HEK293 (cell line): ENCODE data around the gene KCNA4.

ENCODE experiments used
- CTCF ChIA-PET: fragments of 350-600 bp; formaldehyde crosslinking; extraction: SDS; loops from one replicate; lab custom pipeline; 2021; ENCODE audit warnings: antibody characterized with exemption; lab: Yijun Ruan, JAX
- POLR2A ChIA-PET: fragments of 300-600 bp; formaldehyde crosslinking; extraction: SDS; loops from one replicate; lab custom pipeline; 2020; ENCODE audit warnings: antibody characterized with exemption, inconsistent platforms; lab: Yijun Ruan, JAX
- H3K27ac ChIP-seq: fragments of 200-500 bp; sonication (Bioruptor generic); 2 replicates; pipeline ENCODE4 v1.5.1; 2014; ENCODE audit warnings: low read depth, low read length, control low read depth, inconsistent platforms; ENCODE audit errors: extremely low read depth
- H3K36me3 ChIP-seq, 2 experiments: fragments of 200-500 bp in 1 of 2; sonication (Bioruptor generic) in 1 of 2; 1 replicate in 1 of 2; 2 replicates in 1 of 2; pipeline ENCODE4 v1.5.1; 2014 to 2017; ENCODE audit warnings: inconsistent platforms in 2 of 2, low read length in 2 of 2; ENCODE audit not compliant: control insufficient read depth in 2 of 2, insufficient read depth in 1 of 2
- H3K4me1 ChIP-seq: fragments of 200-500 bp; sonication (Bioruptor generic); 2 replicates; pipeline ENCODE4 v1.5.1; 2014; ENCODE audit warnings: mild to moderate bottlenecking, low read length, inconsistent platforms; ENCODE audit not compliant: control insufficient read depth, insufficient read depth
- H3K4me3 ChIP-seq: 2 replicates; pipeline ENCODE4 v1.5.1; 2011; ENCODE audit warnings: low read depth, mild to moderate bottlenecking, control low read depth, low read length, moderate library complexity
- H3K9me3 ChIP-seq: fragments of 200-500 bp; sonication (Bioruptor generic); 2 replicates; pipeline ENCODE4 v1.5.1; 2014; ENCODE audit warnings: low read depth, low read length, inconsistent platforms; ENCODE audit not compliant: control insufficient read depth, insufficient read depth
- ATF2 ChIP-seq: fragments of 450-650 bp; formaldehyde crosslinking; IDR thresholded peaks from 2 replicates; pipeline ENCODE4 v1.5.1; 2016; ENCODE audit warnings: missing biosample characterization, missing genetic modification characterization, low read depth
- BCL11B ChIP-seq: fragments of 450-650 bp; formaldehyde crosslinking; IDR thresholded peaks from 2 replicates; pipeline ENCODE4 v1.5.1; 2016; ENCODE audit warnings: low read depth, missing biosample characterization, missing genetic modification characterization
- GLI4 ChIP-seq: fragments of 450-650 bp; formaldehyde crosslinking; IDR thresholded peaks from 2 replicates; pipeline ENCODE4 v1.5.1; 2016; ENCODE audit warnings: missing biosample characterization, missing genetic modification characterization
- GLIS2 ChIP-seq: fragments of 450-650 bp; formaldehyde crosslinking; IDR thresholded peaks from 2 replicates; pipeline ENCODE4 v1.5.1; 2016; ENCODE audit warnings: missing biosample characterization, missing genetic modification characterization
- HOXC10 ChIP-seq: sonication (generic); formaldehyde crosslinking; IDR thresholded peaks from 2 replicates; pipeline ENCODE4 v1.8.1; 2023; ENCODE audit warnings: mild to moderate bottlenecking, missing genetic modification reagents
- IKZF3 ChIP-seq: fragments of 450-650 bp; IDR thresholded peaks from 2 replicates; pipeline ENCODE4 v1.5.0; 2018; ENCODE audit warnings: missing biosample characterization, mild to moderate bottlenecking, missing genetic modification characterization, moderate library complexity
- SP3 ChIP-seq: fragments of 450-650 bp; formaldehyde crosslinking; IDR thresholded peaks from 2 replicates; pipeline ENCODE4 v1.5.1; 2016; ENCODE audit warnings: missing biosample characterization, missing genetic modification characterization
- YY2 ChIP-seq: fragments of 450-650 bp; formaldehyde crosslinking; IDR thresholded peaks from 2 replicates; pipeline ENCODE4 v1.5.1; 2016; ENCODE audit warnings: missing biosample characterization, missing genetic modification characterization
- ZBTB8A ChIP-seq: fragments of 450-650 bp; formaldehyde crosslinking; IDR thresholded peaks from 2 replicates; pipeline ENCODE4 v1.5.1; 2016; ENCODE audit warnings: missing biosample characterization, missing genetic modification characterization
- ZEB2 ChIP-seq: fragments of 450-650 bp; formaldehyde crosslinking; IDR thresholded peaks from 2 replicates; pipeline ENCODE4 v1.5.1; 2016; ENCODE audit warnings: missing biosample characterization, missing genetic modification characterization
- ZFP69B ChIP-seq: fragments of 450-650 bp; formaldehyde crosslinking; IDR thresholded peaks from 2 replicates; pipeline ENCODE4 v1.5.1; 2016; ENCODE audit warnings: missing biosample characterization, missing genetic modification characterization
- ZIC2 ChIP-seq: fragments of 450-650 bp; formaldehyde crosslinking; IDR thresholded peaks from 2 replicates; pipeline ENCODE4 v1.5.1; 2016; ENCODE audit warnings: missing biosample characterization, missing genetic modification characterization
- ZNF10 ChIP-seq: fragments of 450-650 bp; formaldehyde crosslinking; IDR thresholded peaks from 2 replicates; pipeline ENCODE4 v1.5.1; 2017; ENCODE audit warnings: missing biosample characterization, missing genetic modification characterization
- ZNF112 ChIP-seq: fragments of 450-650 bp; formaldehyde crosslinking; IDR thresholded peaks from 2 replicates; pipeline ENCODE4 v1.5.0; 2017; ENCODE audit warnings: missing biosample characterization, missing genetic modification characterization
- ZNF146 ChIP-seq: fragments of 450-650 bp; formaldehyde crosslinking; IDR thresholded peaks from 2 replicates; pipeline ENCODE4 v1.5.1; 2016; ENCODE audit warnings: missing biosample characterization, missing genetic modification characterization
- ZNF211 ChIP-seq: fragments of 450-650 bp; formaldehyde crosslinking; IDR thresholded peaks from 2 replicates; pipeline ENCODE4 v1.5.1; 2016; ENCODE audit warnings: low read depth, missing biosample characterization, missing genetic modification characterization
- ZNF223 ChIP-seq: fragments of 450-650 bp; formaldehyde crosslinking; IDR thresholded peaks from 2 replicates; pipeline ENCODE4 v1.5.1; 2016; ENCODE audit warnings: missing biosample characterization, missing genetic modification characterization
- ZNF23 ChIP-seq: fragments of 450-650 bp; formaldehyde crosslinking; IDR thresholded peaks from 2 replicates; pipeline ENCODE4 v1.5.1; 2016; ENCODE audit warnings: missing biosample characterization, missing genetic modification characterization, borderline replicate concordance
- ZNF248 ChIP-seq: fragments of 450-650 bp; formaldehyde crosslinking; IDR thresholded peaks from 2 replicates; pipeline ENCODE4 v1.5.1; 2017; ENCODE audit warnings: missing biosample characterization, missing genetic modification characterization
- ZNF416 ChIP-seq: fragments of 450-650 bp; formaldehyde crosslinking; IDR thresholded peaks from 2 replicates; pipeline ENCODE4 v1.5.1; 2016; ENCODE audit warnings: missing biosample characterization, missing genetic modification characterization
- ZNF473 ChIP-seq: fragments of 450-650 bp; formaldehyde crosslinking; IDR thresholded peaks from 2 replicates; pipeline ENCODE4 v1.5.1; 2017; ENCODE audit warnings: missing biosample characterization, missing genetic modification characterization
- ZNF501 ChIP-seq: fragments of 450-650 bp; formaldehyde crosslinking; IDR thresholded peaks from 2 replicates; pipeline ENCODE4 v1.5.1; 2016; ENCODE audit warnings: missing biosample characterization, missing genetic modification characterization
- ZNF555 ChIP-seq: fragments of 450-650 bp; formaldehyde crosslinking; conservative IDR thresholded peaks from 2 replicates; pipeline ENCODE4 v1.5.1; 2017; ENCODE audit warnings: missing biosample characterization, mild to moderate bottlenecking, missing genetic modification characterization, inconsistent platforms
- ZNF623 ChIP-seq: fragments of 450-650 bp; formaldehyde crosslinking; IDR thresholded peaks from 2 replicates; pipeline ENCODE4 v1.5.1; 2016; ENCODE audit warnings: missing biosample characterization, missing genetic modification characterization
- ZNF624 ChIP-seq: fragments of 450-650 bp; formaldehyde crosslinking; IDR thresholded peaks from 2 replicates; pipeline ENCODE4 v1.5.1; 2017; ENCODE audit warnings: missing biosample characterization, missing genetic modification characterization
- ZNF677 ChIP-seq: fragments of 450-650 bp; IDR thresholded peaks from 2 replicates; pipeline ENCODE4 v1.5.0; 2018; ENCODE audit warnings: missing biosample characterization, mild to moderate bottlenecking, missing genetic modification characterization, moderate library complexity
- ZNF747 ChIP-seq: fragments of 450-650 bp; formaldehyde crosslinking; IDR thresholded peaks from 2 replicates; pipeline ENCODE4 v1.5.1; 2016; ENCODE audit warnings: missing biosample characterization, missing genetic modification characterization
- TF ChIP-seq, protein P1 (sequence below): fragments of 450-650 bp; formaldehyde crosslinking; IDR thresholded peaks from 2 replicates; pipeline ENCODE4 v1.5.1; 2016; ENCODE audit warnings: missing biosample characterization, missing genetic modification characterization

KCNA4 gene

DNA sequence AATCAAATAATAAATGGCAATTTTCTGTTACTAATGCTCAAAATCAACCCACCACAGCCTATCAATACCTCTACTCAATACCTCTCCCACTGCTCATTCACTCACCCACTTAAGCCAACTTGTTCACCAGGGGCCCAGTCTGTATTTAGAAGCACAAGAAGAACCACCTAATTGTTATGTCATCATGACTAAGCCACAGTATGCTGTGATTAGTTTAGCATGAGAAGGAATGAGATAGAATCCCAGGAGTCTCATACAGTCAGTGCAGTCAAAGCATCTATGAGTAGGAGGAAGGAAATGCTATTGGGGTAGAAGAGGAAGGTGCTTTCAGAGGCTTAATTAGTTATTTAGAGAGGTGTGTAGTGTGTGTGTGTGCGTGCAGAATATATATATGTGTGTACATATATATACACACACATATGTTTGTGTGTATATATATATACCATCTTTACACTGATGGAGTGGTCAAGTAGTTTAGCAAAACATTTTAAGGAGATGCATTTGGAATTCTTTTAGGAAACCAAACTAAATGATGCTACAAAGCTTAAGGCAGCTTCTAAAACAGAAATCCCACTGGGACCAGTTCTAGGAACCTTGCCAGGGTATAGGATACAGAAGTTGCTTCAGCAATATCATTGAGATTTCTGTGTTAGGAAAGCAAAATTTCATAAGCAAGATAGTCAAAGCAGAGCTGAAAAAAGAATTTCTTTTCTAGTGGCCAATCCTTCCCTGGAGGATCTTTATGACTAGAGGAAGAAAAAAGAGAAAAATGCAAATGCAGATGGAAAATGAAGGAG, 27.5 kb downstream of the KCNA4 start:
- CTCF ChIA-PET: no interaction called here
- H3K27ac ChIP-seq: no peak overlapping the region
- TF ChIP-seq ZNF473 (tag by site-specific recombination) (no peak), ZEB2 (tag by site-specific recombination) (no peak), ZNF416 (tag by site-specific recombination) (no peak), ZNF23 (tag by site-specific recombination) (no peak), HOXC10 (CRISPR knock-in tag) (no peak), ZFP69B (tag by site-specific recombination) (no peak), GLIS2 (tag by site-specific recombination) (no peak), ZBTB8A (tag by site-specific recombination) (no peak), ZNF223 (tag by site-specific recombination) (no peak), ZNF211 (tag by site-specific recombination) (no peak)
- H3K36me3 ChIP-seq: no peaks in the 10 kb centered on the region
- no peak overlapping the region for H3K4me3 ChIP-seq
- H3K9me3 ChIP-seq: no peaks in the 10 kb centered on the region
- POLR2A ChIA-PET: no interaction called here
- no peaks in the 10 kb centered on the region for H3K4me1 ChIP-seq

- H3K4me3 ChIP-seq: no peak overlapping the region
- TF ChIP-seq BCL11B (tag by site-specific recombination) (no peak), HOXC10 (CRISPR knock-in tag) (no peak), ZNF112 (tag by site-specific recombination) (no peak), ZNF747 (no peak), GLI4 (tag by site-specific recombination) (no peak), YY2 (no peak), ZIC2 (tag by site-specific recombination) (no peak), ZNF146 (tag by site-specific recombination) (no peak), ATF2 (tag by site-specific recombination) (no peak), ZNF10 (tag by site-specific recombination) (no peak), IKZF3 (tag by site-specific recombination) (no peak), ZNF555 (tag by site-specific recombination) (no peak), SP3 (tag by site-specific recombination) (no peak), ZNF501 (tag by site-specific recombination) (no peak), ZNF677 (tag by site-specific recombination) (no peak), ZNF624 (tag by site-specific recombination) (no peak), ZNF248 (tag by site-specific recombination) (no peak), ZFP69B (tag by site-specific recombination) (no peak), ZNF623 (tag by site-specific recombination) (no peak)
- TF ChIP-seq, protein P1, sequence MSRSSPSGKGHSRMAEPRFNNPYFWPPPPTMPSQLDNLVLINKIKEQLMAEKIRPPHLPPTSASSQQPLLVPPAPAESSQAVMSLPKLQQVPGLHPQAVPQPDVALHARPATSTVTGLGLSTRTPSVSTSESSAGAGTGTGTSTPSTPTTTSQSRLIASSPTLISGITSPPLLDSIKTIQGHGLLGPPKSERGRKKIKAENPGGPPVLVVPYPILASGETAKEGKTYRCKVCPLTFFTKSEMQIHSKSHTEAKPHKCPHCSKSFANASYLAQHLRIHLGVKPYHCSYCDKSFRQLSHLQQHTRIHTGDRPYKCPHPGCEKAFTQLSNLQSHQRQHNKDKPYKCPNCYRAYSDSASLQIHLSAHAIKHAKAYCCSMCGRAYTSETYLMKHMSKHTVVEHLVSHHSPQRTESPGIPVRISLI (tag by site-specific recombination): no peak
- TF ChIP-seq, all 188 proteins: peak for 0
- Histone ChIP-seq H3K9me3 (no peaks in the 10 kb centered on the region), H3K27ac (no peak overlapping the region), H3K4me1 (no peaks in the 10 kb centered on the region), H3K36me3 (no peaks in the 10 kb centered on the region)
- ChIA-PET CTCF (interaction anchor here (0.7 to 1.0 kb wide), 3 partner anchors 12 to 143 kb away, joined by 3 read pairs; no protein-coding TSS in a partner anchor), POLR2A (no interaction called here)
Observed at GRCh38 chr11:29985248-29985647, 31.6 kb downstream of the KCNA4 start.
